Measurements from ENCODE around the gene ATP2A2. TPM values are rescaled to one million over a fixed set of nuclear protein-coding genes. Genes with fewer than 3 reads are reported as not detected.
A peak's percentile ranks its signal among the peaks of the same experiment; 100 is the strongest.

Gene ATP2A2
- 68.2 and 73.1 TPM in 2 replicates for total RNA-seq
- total RNA-seq (2013): 45.4 TPM
- 35.3 and 52.1 TPM in 2 replicates for polyA plus RNA-seq
- polyA minus RNA-seq: 29.3 and 43.1 TPM in 2 replicates

DNA sequence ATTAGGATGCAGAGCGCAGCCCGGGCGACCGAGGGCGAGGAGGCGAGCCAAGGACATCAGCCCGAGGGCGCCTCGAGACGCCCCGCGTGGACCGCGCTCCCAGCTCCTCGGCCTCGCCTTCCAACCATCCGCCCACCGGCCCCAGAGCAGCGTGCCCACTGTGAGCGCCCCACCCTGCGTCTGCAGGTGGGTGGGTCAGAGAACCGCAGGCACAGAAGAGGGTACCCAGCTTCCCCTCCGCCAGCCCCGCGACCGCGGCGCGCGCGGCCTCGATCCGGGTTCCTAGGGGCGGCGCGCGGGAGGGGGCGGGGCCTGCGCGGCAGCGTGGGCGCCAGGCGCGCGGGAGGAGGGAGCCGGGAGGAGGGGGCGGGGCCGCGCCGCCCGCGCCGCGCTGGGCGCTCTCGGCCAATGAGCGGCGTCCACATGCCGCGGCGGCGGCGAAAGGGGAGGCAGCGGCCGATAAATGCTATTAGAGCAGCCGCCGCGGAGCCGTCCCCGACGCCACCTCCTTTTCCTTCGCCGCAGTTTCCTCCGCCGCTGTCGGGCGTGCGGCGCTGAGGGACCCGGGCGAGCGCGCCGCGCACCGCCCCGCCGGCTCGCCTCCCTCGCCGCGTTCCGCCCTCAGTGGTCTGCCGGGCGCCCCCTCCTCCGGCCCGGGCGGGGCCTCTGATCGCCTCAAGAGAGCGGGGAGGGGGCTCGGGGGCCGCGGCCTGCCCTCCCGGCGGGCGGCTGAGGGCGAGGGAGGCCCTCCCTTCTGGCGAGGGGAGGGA is at the start of gene ATP2A2:
ATP2A2 (plus strand) TSS at position 469 of the 770 bp plus-strand sequence. CDS start 543 bp downstream, outside the sequence.
- H3K4me1 Mint-ChIP-seq: peaks cover 45% of the 10 kb centered on the region
- Histone ChIP-seq H3K27ac (ENCODE audit: low read length in 2 of 2) (peak within 1 kb of the TSS; percentile 63 to 84), H4K20me1 (ENCODE audit: control insufficient read depth, insufficient read depth, low read length, poor library complexity, severe bottlenecking) (peaks cover 15% of the 10 kb centered on the region), H3K4me2 (replicated peaks; ENCODE audit: low read depth, low read length, poor library complexity, severe bottlenecking) (peak within 1 kb of the TSS; percentile 79), H3K36me3 (replicated peaks in 1 of 2; ENCODE audit: control extremely low read depth in 1 of 2, control insufficient read depth in 1 of 2, extremely low read depth in 1 of 2, insufficient read depth in 2 of 2, low read length in 1 of 2) (peaks cover 4 to 10% of the 10 kb centered on the region in 2 experiments), H3K9ac (ENCODE audit: low read length) (peak within 1 kb of the TSS; percentile 89), H3K4me3 (ENCODE audit: control extremely low read depth in 1 of 5, extremely low read depth in 1 of 5, insufficient read depth in 1 of 5, low read depth in 2 of 5, low read length in 4 of 5) (peak within 1 kb of the TSS; percentile 75 to 91 (median 88)), H2AFZ (ENCODE audit: insufficient read depth, low read depth, low read length, poor library complexity, severe bottlenecking) (peak within 1 kb of the TSS; percentile 99), H3K4me1 (ENCODE audit: control insufficient read depth in 2 of 2, insufficient read depth in 2 of 2, low read length in 2 of 2) (peaks cover 26 to 38% of the 10 kb centered on the region in 2 donors), H3K79me2 (ENCODE audit: control insufficient read depth, insufficient read depth, low read length) (peaks cover 45% of the 10 kb centered on the region), H3K27me3 (replicated peaks in 1 of 4; ENCODE audit: control extremely low read depth in 1 of 4, control insufficient read depth in 3 of 4, insufficient read depth in 4 of 4, low read length in 3 of 4) (no peaks in the 10 kb centered on the region), H3K9me3 (ENCODE audit: control extremely low read depth in 1 of 3, control insufficient read depth in 2 of 3, insufficient read depth in 1 of 3, low read length in 2 of 3) (no peaks in the 10 kb centered on the region)
- peak within 1 kb of the TSS; percentile 97 for H3K27ac Mint-ChIP-seq
- CTCF ChIA-PET: interaction anchor here (1.0 to 2.5 kb wide), 2 partner anchors 150 to 286 kb away, joined by 4 to 14 read pairs; no protein-coding TSS in a partner anchor
- H3K4me3 Mint-ChIP-seq: peak within 1 kb of the TSS; percentile 98
- H3K9me3 Mint-ChIP-seq (ENCODE audit: insufficient read depth): no peaks in the 10 kb centered on the region
- POLR2A ChIA-PET: interaction anchor here (0.7 kb wide), 1 partner anchor 188 kb away, joined by 3 read pairs; the partner anchor contains the start of gene FAM216A
- under 1% methylated on average over 105 of the region's 108 CpGs for WGBS (ENCODE audit: insufficient coverage)
- intact Hi-C loops (cut with micrococcal nuclease): loop anchor here (1.0 to 10.0 kb wide), 9 partner anchors 122 to 464 kb away; partner anchors contain the start of genes ANAPC7, ANKRD13A, C12orf76 and IFT81
- no peak for TF ChIP-seq EZH2 (IDR thresholded peaks at IDR 0.05; ENCODE audit: borderline replicate concordance, insufficient read depth, low read depth, low read length, poor library complexity, severe bottlenecking)
- peak; percentile 10 for TF ChIP-seq CTCF (IDR thresholded peaks at IDR 0.05)
- H3K27me3 Mint-ChIP-seq: no peaks in the 10 kb centered on the region
- peak; percentile 86 for ATAC-seq (ENCODE audit: low read depth)
- peak; percentile 96 for DNase-seq

All from B cell (primary cell).